IPS-15b (cell line): ENCODE data around the gene NUTM2D.
A peak's percentile ranks its signal among the peaks of the same experiment; 100 is the strongest.
"Not testable (repeated sequence)": the region's sequence is repeated elsewhere in the genome, so short reads cannot be mapped to it uniquely, and the experiment has no call there.

Source experiments
- H3K27me3 ChIP-seq: one replicate; pipeline ENCODE4 v1.6.1; 2013; ENCODE audit warnings: low read length; ENCODE audit not compliant: control insufficient read depth, insufficient read depth
- H3K36me3 ChIP-seq: one replicate; pipeline ENCODE4 v1.6.1; 2013; ENCODE audit warnings: low read length; ENCODE audit not compliant: control insufficient read depth, insufficient read depth
- H3K4me1 ChIP-seq: one replicate; pipeline ENCODE4 v1.6.1; 2013; ENCODE audit warnings: mild to moderate bottlenecking, low read length; ENCODE audit not compliant: control insufficient read depth, insufficient read depth
- H3K4me3 ChIP-seq: one replicate; pipeline ENCODE4 v1.5.1; 2013; ENCODE audit warnings: low read depth, low read length
- H3K9ac ChIP-seq: one replicate; pipeline ENCODE4 v1.6.1; 2013; ENCODE audit warnings: low read depth, mild to moderate bottlenecking, low read length
- H3K9me3 ChIP-seq: one replicate; pipeline ENCODE4 v1.6.1; 2013; ENCODE audit warnings: mild to moderate bottlenecking, low read length; ENCODE audit not compliant: control insufficient read depth, insufficient read depth

The NUTM2D gene

DNA sequence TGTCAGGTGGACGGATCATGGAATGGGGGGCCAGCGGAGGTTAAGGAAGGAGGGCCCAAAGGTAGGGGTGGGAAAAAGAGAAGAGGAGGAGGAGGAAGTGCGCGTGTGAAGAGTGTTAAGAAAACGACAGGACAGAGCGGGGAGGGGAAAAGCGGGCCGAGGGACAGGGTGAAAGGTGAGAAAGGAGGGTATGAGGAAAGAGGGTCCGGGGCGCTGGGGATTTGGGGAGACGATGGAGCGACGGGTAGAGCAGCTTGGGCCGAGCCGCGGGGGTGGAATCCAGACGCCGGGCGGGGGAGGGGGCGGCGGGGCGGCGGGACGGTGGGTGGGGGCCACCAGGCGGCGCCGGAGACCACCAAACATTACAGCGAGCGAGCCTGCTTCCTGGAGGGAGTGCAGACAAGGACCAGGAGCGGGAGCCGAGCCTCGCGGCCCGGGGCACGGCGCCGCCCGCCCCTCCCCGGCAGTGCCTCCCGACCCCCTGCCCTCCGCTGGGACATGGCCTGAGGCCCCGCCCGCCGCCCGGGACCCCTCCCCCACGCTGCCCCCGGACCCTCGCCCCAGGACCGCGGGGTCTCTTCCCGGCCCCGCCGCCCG, 15.9 kb upstream of the NUTM2D start:
- not testable (repeated sequence) for H3K9ac ChIP-seq

DNA sequence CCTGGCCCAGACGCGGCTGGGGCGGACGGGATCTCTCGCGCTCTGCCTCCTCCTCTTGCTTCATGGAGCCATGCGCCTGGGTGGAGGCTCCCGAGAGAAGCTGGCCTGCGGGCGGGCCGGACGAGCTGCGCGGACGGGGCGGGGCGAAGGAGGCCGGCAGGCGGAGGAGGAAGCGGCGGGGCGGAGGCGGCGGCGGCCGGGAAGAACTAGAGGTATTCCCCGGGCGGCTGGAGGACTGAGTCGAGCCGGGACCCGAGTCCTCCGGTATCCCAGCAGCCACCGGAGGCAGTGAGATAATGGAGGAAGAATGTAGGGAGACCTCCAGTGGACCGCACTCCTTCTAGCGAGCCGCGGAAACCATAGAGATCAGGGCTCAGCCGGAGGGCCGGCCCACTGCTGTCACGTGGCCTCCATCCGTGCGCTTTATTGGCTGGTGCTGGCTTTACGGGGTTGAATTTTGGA, 15.3 kb upstream of the NUTM2D start:
- H3K4me3 ChIP-seq: peak overlapping the region; percentile 37
- not testable (repeated sequence) for H3K9me3 ChIP-seq, H3K9ac ChIP-seq, H3K4me1 ChIP-seq, H3K36me3 ChIP-seq, H3K27me3 ChIP-seq

More for the DNA sequence above, 15.9 kb upstream of the NUTM2D start:
- H3K27me3 ChIP-seq, H3K9me3 ChIP-seq, H3K4me1 ChIP-seq, H3K4me3 ChIP-seq, H3K36me3 ChIP-seq: not testable (repeated sequence)

DNA sequence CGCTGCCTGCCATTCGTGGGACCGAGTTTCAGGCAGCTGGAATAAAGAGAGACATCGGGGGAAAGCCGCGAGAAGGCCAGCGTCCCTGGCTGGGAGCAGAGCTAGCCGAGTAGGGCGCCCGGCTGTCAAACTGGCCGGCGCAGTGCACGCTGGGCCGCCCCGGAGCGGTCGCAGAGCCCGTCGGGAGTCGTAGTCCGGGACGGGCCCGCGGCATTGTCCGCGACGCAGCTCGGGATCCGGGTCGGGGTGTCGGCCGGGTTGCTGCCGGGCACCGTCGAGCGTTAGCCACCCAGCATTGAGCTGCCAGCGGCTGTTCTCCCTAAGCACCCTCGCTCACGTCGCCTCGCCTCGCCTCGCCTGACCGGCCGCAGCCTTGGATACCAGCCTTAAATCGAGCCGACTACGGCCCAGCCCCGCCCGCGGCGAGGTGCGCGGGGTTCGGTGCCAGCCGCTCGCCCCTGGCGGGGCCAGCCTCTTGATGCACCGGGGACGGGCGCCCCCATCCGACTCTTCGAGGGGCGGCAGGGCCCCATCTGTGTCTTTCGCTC, 14.8 kb upstream of the NUTM2D start:
- H3K9me3 ChIP-seq, H3K4me1 ChIP-seq, H3K36me3 ChIP-seq, H3K27me3 ChIP-seq: not testable (repeated sequence)
- H3K9ac ChIP-seq: peak overlapping the region; percentile 37
- H3K4me3 ChIP-seq: peak overlapping the region; percentile 41

DNA sequence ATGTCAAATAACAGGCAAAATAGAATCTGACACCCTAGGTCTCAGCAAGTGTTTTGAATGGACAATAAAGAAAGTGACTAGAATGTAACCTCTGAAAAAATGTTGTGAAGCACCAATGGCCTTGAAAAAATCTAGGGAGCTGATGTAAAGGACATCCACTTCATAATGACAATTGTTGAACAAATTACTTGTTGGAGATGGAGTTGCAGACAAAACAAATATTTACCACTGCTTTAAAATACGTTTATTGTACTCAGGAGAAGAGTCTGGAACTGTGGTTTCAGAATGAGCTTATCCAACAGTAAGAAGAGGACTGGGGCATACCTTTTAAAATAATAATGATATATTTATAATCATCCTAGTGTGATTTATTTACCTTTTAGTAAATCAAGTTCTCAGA, 11.8 kb upstream of the NUTM2D start:
- not testable (repeated sequence) for H3K4me3 ChIP-seq, H3K9me3 ChIP-seq, H3K9ac ChIP-seq, H3K27me3 ChIP-seq, H3K36me3 ChIP-seq, H3K4me1 ChIP-seq

DNA sequence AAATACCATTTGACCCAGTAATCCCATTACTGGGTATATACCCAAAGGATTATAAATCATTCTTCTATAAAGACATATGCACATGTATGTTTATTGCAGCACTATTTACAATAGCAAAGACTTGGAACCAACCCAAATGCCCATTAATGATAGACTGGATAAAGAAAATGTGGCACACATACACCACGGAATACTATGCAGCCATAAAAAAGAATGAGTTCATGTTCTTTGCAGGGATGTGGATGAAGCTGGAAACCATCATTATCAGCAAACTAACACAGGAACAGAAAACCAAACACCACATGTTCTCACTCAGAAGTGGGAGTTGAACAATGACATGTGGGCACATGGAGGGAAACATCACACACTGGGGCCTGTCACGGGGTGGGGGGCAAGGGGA, 7.4 kb upstream of the NUTM2D start:
- H3K27me3 ChIP-seq, H3K9ac ChIP-seq, H3K36me3 ChIP-seq, H3K4me1 ChIP-seq, H3K9me3 ChIP-seq, H3K4me3 ChIP-seq: not testable (repeated sequence)

DNA sequence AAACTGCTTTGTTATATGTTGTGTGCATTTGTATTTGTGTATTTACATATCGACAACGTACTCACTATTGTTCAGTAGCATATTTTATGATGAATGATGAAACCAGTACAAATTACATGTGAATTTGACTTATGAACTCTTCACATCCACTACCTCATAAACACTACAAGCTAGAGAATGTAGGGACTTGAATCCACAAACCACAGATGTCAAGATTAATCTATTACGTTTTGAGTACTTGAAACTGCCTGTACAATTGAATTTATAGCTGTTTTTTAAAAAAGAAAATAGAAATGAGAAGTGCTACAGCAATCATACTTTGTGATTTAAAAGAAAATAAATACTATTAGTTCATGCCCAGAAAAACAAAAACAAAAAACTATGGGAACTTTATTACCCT, 4.7 kb upstream of the NUTM2D start:
- H3K4me1 ChIP-seq, H3K4me3 ChIP-seq, H3K9me3 ChIP-seq, H3K27me3 ChIP-seq, H3K9ac ChIP-seq, H3K36me3 ChIP-seq: not testable (repeated sequence)

DNA sequence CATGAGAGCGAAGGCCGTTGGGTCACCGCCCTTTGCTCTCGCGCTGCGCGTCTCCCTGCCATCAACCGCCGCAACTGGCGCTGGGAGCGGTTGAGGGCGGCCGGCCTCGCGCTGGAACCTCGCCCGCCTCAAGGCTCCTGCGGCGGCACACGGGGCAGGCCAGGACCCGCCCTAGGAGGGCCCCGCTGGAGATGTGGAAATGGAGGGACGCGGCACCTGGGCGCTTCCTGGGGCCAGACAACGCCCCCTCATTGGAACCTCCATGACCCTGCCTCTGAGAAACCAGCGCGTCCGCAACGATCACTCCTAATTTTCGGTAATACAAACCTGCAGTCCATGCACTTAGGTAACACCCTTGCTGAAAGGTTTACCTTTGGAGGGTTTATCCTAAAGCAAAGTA, 2.4 kb upstream of the NUTM2D start:
- not testable (repeated sequence) for H3K9ac ChIP-seq, H3K4me3 ChIP-seq, H3K27me3 ChIP-seq, H3K4me1 ChIP-seq, H3K36me3 ChIP-seq, H3K9me3 ChIP-seq

DNA sequence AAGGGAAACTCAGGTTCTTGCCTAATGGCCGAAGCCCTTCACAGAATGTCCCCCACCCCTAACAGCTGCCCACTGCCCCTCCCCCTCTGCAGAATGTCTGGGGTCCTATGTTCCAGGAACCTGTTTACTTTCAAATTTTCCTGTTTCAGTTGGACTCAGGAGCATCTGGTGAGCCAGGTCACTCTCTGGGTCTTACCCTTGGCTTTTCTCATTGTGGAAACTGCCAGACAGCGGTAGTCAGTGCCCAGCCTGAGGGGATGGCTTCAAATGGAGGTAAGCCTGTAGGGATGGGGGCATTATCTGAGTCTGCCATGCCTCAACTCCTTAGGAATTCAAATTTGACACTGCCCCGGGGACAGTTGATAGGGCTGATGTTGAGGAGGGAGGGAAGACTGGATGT, 615 bp downstream of the NUTM2D start:
- not testable (repeated sequence) for H3K27me3 ChIP-seq, H3K9ac ChIP-seq, H3K9me3 ChIP-seq, H3K4me3 ChIP-seq, H3K4me1 ChIP-seq, H3K36me3 ChIP-seq

DNA sequence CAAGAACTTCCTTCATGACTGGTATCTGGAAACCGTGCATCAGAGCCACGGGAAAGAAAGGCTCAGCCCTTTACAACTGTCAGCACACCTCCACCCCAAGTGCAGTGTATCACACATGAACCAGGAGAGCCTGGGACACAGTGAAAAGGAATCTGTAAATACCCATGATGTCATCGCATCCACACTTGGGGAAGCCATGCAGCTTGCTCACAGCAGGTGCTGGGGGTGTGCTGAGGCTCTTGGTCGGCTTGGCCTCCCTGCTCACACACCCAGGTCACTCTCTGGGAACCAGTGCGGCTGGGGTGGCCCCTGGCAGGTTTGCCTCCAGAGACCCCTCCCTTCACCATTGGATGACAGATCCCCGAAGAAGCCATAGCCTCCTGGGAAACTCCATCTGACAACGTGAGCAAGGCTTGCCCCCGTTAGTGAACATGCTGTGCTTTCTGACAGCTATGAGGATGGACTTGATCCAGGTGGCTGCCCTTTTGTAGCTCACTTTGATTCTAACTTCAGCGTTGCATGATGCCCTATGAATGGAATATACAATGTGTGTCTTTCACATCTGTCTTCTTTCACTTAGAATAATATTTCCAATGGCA, 12.1 kb downstream of the NUTM2D start:
- not testable (repeated sequence) for H3K4me1 ChIP-seq, H3K27me3 ChIP-seq, H3K36me3 ChIP-seq, H3K4me3 ChIP-seq, H3K9me3 ChIP-seq, H3K9ac ChIP-seq

DNA sequence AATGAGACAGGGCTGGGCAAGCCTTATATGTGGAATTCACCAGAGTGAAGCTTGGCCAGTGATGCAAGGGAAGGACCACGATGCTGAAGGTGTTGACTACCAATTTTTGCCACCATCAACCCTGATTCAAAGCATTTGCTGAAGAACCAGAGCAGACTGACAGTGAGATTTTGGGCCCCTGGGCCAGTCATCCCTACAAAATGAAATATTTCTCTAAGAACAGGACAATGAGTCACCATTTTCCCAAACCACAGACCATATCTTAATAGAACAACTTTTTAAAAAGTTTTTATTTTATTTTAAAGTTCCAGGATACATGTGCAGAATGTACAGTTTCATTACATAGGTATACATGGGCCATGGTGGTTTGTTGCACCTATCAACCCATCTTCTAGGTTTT, 16.5 kb downstream of the NUTM2D start:
- not testable (repeated sequence) for H3K4me1 ChIP-seq, H3K27me3 ChIP-seq, H3K9me3 ChIP-seq, H3K4me3 ChIP-seq, H3K9ac ChIP-seq, H3K36me3 ChIP-seq

DNA sequence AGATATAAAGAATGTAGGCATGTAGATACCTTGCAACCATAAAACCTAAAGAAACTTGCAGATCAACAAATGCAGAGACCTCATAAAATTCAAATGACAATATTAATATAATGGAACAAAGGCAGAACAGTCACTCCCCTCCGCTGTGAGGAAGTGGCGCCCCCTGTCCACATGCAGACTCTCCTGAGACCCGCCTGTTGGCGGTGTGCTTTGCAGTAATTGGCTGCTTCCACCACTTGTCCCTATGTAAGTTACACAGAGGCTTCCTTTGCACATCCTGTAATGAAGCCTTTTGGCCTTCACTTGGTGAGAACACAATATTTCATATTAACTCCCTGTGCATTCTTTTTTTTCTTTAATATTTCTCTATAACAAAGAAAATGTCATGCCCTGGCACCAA, 21.6 kb downstream of the NUTM2D start:
- not testable (repeated sequence) for H3K27me3 ChIP-seq, H3K4me3 ChIP-seq, H3K36me3 ChIP-seq, H3K9me3 ChIP-seq, H3K4me1 ChIP-seq, H3K9ac ChIP-seq

DNA sequence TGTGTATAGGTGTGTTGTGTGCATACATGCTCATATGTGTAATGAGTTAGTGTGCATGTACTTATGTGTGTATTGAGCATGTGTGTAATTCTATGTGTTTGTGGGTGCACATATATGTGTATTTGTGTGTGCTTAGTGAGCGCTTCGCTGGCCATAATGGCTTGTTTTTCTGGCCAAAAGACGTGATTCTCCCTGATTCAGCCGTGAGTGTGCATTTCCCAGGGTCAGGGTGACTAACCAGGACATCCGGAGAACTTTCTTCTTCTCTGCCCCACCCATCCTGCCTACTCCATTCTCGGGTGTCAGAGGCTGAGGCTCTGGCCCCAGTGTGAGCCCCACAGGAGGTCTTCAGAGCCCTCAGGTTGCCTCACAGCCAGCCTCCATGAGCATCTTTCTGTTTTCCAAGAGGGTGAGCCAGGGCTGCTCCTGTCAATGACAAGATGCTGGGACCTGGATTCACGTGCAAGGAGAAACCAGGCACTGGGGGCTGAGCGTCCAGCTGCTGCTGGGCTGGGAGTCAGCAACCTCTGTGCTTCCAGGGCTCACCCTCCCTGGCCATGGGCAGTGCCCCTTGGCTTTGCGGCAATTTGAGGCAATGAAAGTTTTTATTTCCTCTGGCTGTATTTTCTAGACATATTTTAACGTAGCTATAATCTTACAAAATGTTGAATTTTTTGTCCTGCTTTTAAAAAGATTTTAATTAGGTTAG, 25.8 kb downstream of the NUTM2D start:
- not testable (repeated sequence) for H3K36me3 ChIP-seq, H3K9me3 ChIP-seq, H3K9ac ChIP-seq

More for the DNA sequence above, 25.8 kb downstream of the NUTM2D start:
- not testable (repeated sequence) for H3K4me3 ChIP-seq, H3K27me3 ChIP-seq, H3K4me1 ChIP-seq
